ENCODE data around the gene ABCG2.
"Not testable (repeated sequence)": the region's sequence is repeated elsewhere in the genome, so short reads cannot be mapped to it uniquely, and the experiment has no call there.

ABCG2 gene

GRCh38 chr4:88109123-88109881 is 49.1 kb downstream of the ABCG2 start:
- DNase-seq, result no peak

GRCh38 chr4:88108747-88109122 is 49.7 kb downstream of the ABCG2 start:
- DNase-seq, result no peak

- DNase-seq, result not testable (repeated sequence)
These were observed 50.4 kb downstream of the ABCG2 start for GRCh38 chr4:88108108-88108465.

GRCh38 chr4:88107406-88108107 is 50.9 kb downstream of the ABCG2 start:
- no peak for DNase-seq

- no peak for DNase-seq
These were observed 52.2 kb downstream of the ABCG2 start for GRCh38 chr4:88106205-88106604.

- DNase-seq, result no peak
These were observed 53.4 kb downstream of the ABCG2 start for GRCh38 chr4:88104902-88105610.

GRCh38 chr4:88102026-88102425 is 56.4 kb downstream of the ABCG2 start:
- DNase-seq, result no peak

GRCh38 chr4:88101165-88101564 is 57.3 kb downstream of the ABCG2 start:
- no peak for DNase-seq

GRCh38 chr4:88098993-88099752 is 59.3 kb downstream of the ABCG2 start:
- no peak for DNase-seq

GRCh38 chr4:88097781-88098180 is 60.7 kb downstream of the ABCG2 start:
- no peak for DNase-seq

- DNase-seq, result no peak
These were observed 61.1 kb downstream of the ABCG2 start for GRCh38 chr4:88097301-88097700.

GRCh38 chr4:88093874-88094273 is 64.6 kb downstream of the ABCG2 start:
- no peak for DNase-seq

GRCh38 chr4:88091378-88091777 is 67.1 kb downstream of the ABCG2 start:
- no peak for DNase-seq

GRCh38 chr4:88090898-88091297 is 67.5 kb downstream of the ABCG2 start:
- DNase-seq, result no peak

- no peak for DNase-seq
These were observed 71.4 kb downstream of the ABCG2 start for GRCh38 chr4:88087004-88087403.

- DNase-seq, result no peak
These were observed 77.8 kb downstream of the ABCG2 start for GRCh38 chr4:88080626-88081025.

GRCh38 chr4:88078579-88078978 is 79.9 kb downstream of the ABCG2 start:
- DNase-seq, result no peak

- DNase-seq, result no peak
These were observed 80.4 kb downstream of the ABCG2 start for GRCh38 chr4:88077911-88078524.

GRCh38 chr4:88075336-88075735 is 83.1 kb downstream of the ABCG2 start:
- no peak for DNase-seq

GRCh38 chr4:88070031-88070430 is 88.4 kb downstream of the ABCG2 start:
- no peak for DNase-seq

GRCh38 chr4:88064410-88064809 is 94.0 kb downstream of the ABCG2 start:
- DNase-seq, result no peak

- no peak for DNase-seq
These were observed 94.7 kb downstream of the ABCG2 start for GRCh38 chr4:88063634-88064296.

Data from NCI-H446 (cell line).